ENCODE results near the gene TRERF1.

The TRERF1 gene

GRCh38 chr6:42368181-42368580 is 83.5 kb downstream of the TRERF1 start:
- peak in 2 of 3 donors; percentile 23 to 43 for DNase-seq (ENCODE audit: low read depth in 3 of 3, low spot score in 1 of 3)

GRCh38 chr6:42367353-42368011 is 84.2 kb downstream of the TRERF1 start:
- no peak for DNase-seq (ENCODE audit: low read depth in 3 of 3, low spot score in 1 of 3)

DNA sequence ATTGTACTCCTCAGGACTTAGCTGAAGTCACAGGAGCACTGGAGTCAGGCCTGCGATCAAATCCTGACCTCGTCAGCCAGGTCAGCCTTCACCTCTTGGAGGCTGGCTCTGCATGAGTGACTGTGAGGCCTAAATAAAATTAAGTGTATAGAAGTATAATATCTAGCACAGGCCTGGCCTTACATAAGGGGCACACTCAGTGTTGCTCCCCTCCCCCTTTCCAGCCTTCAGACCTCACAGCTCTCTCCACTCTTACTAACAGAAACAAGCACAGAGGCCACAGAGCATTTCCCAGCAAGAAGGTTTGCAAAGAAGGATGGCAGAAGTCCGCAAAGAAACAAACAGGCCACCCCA is 84.8 kb downstream of the TRERF1 start:
- no peak for DNase-seq (ENCODE audit: low read depth in 3 of 3, low spot score in 1 of 3)

DNA sequence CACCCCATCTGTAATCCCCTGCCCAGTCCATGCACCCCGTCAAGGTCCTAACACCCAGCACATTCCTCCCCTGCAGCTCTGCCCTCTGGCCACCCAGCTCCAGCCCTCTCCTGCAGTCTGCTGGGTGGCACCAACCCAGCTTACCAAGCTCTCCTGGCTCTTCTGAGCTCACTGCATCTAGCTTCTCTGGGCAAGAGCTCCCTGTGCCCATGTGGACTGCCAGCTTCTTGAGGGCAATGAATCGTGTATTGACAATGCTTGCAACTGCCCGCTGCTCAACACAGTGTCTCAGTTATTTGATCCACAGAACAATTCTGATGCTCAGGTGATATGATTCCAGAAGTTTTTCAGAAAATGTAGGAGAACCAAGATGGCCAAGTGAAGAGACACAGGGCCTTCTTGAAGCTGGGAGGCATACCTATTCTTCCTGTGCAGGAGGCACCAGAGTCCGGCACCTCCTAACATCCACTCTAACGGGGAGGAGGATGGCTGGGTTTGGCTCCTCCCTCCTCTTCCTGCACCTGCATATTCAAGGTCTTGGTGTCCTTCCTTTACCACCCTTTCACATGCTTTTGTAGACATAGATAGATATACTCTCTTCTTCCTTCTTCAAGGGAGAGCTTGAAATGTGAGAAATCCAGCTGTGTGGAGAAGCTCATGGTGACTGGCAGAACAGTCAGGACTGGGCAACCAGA is 85.6 kb downstream of the TRERF1 start:
- DNase-seq (ENCODE audit: low read depth in 3 of 3, low spot score in 1 of 3), result no peak

- DNase-seq (ENCODE audit: low read depth in 3 of 3, low spot score in 1 of 3), result no peak
These were observed 86.7 kb downstream of the TRERF1 start for GRCh38 chr6:42365021-42365420.

DNA sequence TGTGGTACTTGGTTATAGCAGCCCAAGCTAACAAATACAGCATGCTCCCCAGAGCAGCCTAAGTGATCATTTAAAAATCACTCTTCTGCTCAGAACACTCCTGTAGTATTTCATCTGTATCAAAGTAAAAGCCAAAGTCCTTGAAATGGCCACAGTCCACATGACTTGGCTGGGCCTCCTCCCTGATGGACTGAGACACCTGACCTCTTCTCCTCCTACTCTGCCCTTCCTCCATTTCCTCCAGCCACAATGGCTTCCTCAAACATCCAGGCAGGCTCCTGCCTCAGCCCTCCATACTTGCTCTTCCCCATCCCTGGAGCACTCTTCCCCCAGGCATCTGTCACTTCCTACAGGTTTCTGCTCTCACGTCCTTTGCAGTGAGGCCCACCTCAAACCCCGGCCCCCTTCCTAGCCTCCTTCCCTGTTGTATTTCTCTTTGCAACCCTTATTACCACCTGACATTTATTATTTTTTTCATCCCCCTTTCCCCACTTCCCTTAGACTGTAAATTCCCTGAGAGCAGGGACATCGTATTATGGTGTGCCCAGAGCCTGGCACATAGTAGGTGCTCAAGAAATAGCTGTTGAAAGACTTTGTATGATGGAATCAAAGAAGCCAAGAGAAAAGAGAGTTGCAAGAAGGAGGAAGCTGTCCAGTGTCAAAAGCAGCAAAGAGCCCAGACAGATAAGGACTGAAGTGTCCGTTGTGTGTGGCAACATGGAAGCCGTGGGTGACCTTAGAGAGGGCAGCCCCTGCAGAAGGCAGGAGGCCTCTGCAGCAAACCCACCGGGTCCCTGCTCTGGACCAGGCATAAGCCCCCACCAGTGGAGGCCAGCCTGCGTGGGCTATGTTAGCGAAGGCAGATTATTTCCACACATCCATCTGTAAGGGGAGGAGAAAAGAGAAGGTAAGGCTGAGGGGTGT is 87.5 kb downstream of the TRERF1 start:
- DNase-seq (ENCODE audit: low read depth in 3 of 3, low spot score in 1 of 3), result no peak

DNA sequence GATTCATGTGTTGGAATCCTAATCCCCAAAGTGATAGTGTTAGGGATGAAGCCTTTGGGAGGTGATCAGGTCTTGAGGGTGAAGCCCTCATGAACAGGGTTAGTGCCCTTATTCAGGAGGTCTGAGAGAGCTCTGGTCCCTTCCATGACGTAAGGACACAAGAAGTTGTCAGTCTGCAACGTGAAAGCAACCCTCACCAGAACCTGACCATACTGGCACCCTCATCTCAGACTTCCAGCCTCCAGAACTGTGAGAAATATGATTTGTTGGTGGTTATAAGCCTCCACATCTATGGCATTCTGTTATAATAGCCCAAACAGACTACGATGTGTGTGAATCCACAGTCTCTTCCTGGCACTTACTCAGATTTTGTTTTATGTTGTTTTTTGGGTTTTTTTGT is 90.7 kb downstream of the TRERF1 start:
- no peak for DNase-seq (ENCODE audit: low read depth in 3 of 3, low spot score in 1 of 3)

GRCh38 chr6:42359021-42359420 is 92.7 kb downstream of the TRERF1 start:
- no peak for DNase-seq (ENCODE audit: low read depth in 3 of 3, low spot score in 1 of 3)

DNA sequence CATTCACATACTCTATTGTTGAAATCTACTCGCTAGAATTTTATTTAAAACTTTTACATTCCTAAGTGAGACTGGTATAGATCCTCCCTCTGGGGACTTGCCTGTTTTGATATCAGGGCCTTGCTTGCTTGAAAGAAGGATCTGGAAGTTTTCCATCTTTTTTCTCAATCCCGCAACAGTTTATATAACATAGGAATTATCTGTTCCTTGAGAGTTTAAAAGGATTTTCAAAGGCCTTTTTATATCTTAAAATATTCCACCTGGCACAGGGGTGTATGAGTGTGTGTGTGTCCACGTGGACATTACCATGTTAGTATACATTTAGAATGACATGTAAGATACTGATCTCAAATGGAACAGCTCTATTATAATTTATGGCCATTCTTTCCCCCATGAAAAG is 96.3 kb downstream of the TRERF1 start:
- DNase-seq (ENCODE audit: low read depth in 3 of 3, low spot score in 1 of 3), result no peak

- no peak for DNase-seq (ENCODE audit: low read depth in 3 of 3, low spot score in 1 of 3)
These were observed 97.0 kb downstream of the TRERF1 start for GRCh38 chr6:42354702-42355101.

GRCh38 chr6:42352856-42353564 is 98.7 kb downstream of the TRERF1 start:
- no peak for DNase-seq (ENCODE audit: low read depth in 3 of 3, low spot score in 1 of 3)

- DNase-seq (ENCODE audit: low read depth in 3 of 3, low spot score in 1 of 3), result no peak
These were observed 100.8 kb downstream of the TRERF1 start for GRCh38 chr6:42350911-42351310.

GRCh38 chr6:42349753-42350511 is 101.8 kb downstream of the TRERF1 start:
- DNase-seq (ENCODE audit: low read depth in 3 of 3, low spot score in 1 of 3), result no peak

GRCh38 chr6:42347456-42347855 is 104.3 kb downstream of the TRERF1 start:
- DNase-seq (ENCODE audit: low read depth in 3 of 3, low spot score in 1 of 3), result no peak

DNA sequence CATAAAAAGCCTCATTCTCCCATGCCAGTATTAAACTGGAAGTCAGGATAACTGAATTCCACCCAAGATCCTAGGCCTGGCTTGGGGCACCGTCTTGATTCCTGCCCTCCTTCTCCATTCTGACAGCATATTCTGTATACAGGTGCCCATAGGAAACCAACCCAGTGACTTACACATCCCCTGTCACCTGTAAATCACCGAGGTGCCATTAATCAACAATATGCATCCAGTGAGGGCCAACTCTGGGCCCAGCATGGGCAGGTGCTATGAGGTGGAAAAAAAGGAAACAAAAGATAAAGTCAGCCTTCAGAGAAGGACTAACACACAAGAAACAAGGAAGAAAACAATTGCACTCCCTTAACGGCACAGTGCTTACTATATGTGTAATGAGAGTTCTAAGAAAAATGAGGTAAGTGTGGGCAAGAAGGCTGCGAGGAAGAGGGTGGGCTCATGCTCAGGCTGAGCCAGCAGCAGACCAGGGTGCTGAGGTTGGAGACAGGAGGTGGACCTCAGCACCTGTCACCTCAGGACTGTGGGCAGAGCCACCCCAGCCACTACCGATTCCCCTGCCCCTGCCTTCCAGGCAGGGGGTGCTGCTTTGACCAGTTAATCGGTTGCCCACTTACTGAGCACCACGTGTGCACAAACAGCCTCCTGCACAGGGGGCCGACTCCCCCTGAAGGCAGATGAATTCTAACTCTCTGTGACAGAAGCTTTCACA is 105.9 kb downstream of the TRERF1 start:
- DNase-seq (ENCODE audit: low read depth in 3 of 3, low spot score in 1 of 3), result no peak

- no peak for DNase-seq (ENCODE audit: low read depth in 3 of 3, low spot score in 1 of 3)
These were observed 107.0 kb downstream of the TRERF1 start for GRCh38 chr6:42344756-42345155.

GRCh38 chr6:42341771-42342553 is 109.8 kb downstream of the TRERF1 start:
- no peak for DNase-seq (ENCODE audit: low read depth in 3 of 3, low spot score in 1 of 3)

DNA sequence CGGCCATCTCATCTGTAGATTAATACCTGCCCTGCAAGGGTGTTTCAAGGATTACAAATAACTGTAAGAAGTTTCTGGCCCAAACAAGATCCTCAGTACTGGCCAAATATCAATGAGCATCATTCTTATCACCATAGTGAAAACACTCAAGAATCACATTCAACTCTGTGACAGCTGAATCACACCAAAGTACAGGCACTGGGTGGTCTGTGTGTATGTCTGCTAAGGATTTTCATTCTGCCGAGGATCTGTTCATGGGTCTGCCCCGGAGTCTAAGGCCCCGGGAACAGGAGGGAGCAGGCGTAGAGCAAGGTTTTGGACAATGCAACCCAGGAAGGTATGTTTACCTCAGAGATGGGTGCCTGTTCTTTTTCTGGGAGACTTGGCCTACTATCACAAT is 110.5 kb downstream of the TRERF1 start:
- no peak for DNase-seq (ENCODE audit: low read depth in 3 of 3, low spot score in 1 of 3)

- no peak for DNase-seq (ENCODE audit: low read depth in 3 of 3, low spot score in 1 of 3)
These were observed 111.2 kb downstream of the TRERF1 start for GRCh38 chr6:42340511-42340910.

Measured in stimulated activated CD4-positive, alpha-beta T cell treated with anti-CD3 and anti-CD28 coated beads, TNF-alpha, amount 100 ng/mL, for 1 hour (primary cell).